Gastrocnemius medialis (tissue), 4 donors: Measurements from ENCODE around the gene BNC2.

Experiments used
- POLR2A ChIP-seq, 2 donors: fragments of 450-650 bp; IDR thresholded peaks; one replicate each; pipeline ENCODE4 v1.6.1; 2017; ENCODE audit warnings: antibody characterized with exemption in 2 of 2, mild to moderate bottlenecking in 2 of 2, moderate library complexity in 2 of 2
- TF ChIP-seq, protein P1 (sequence below), 5 experiments: fragments of 450-650 bp in 3 of 5; fragments of 200-600 bp in 2 of 5; sonication (generic) in 2 of 5; IDR thresholded peaks in 4 of 5; conservative IDR thresholded peaks in 1 of 5; 1 replicate in 4 of 5; 2 replicates in 1 of 5; pipeline ENCODE4 v1.5.1; 2016 to 2019; ENCODE audit warnings: antibody characterized with exemption in 5 of 5, mild to moderate bottlenecking in 3 of 5, moderate library complexity in 3 of 5

GRCh38 chr9:16806674-16807073 lies 63.8 kb downstream of the BNC2 start:
- TF ChIP-seq, protein P1, sequence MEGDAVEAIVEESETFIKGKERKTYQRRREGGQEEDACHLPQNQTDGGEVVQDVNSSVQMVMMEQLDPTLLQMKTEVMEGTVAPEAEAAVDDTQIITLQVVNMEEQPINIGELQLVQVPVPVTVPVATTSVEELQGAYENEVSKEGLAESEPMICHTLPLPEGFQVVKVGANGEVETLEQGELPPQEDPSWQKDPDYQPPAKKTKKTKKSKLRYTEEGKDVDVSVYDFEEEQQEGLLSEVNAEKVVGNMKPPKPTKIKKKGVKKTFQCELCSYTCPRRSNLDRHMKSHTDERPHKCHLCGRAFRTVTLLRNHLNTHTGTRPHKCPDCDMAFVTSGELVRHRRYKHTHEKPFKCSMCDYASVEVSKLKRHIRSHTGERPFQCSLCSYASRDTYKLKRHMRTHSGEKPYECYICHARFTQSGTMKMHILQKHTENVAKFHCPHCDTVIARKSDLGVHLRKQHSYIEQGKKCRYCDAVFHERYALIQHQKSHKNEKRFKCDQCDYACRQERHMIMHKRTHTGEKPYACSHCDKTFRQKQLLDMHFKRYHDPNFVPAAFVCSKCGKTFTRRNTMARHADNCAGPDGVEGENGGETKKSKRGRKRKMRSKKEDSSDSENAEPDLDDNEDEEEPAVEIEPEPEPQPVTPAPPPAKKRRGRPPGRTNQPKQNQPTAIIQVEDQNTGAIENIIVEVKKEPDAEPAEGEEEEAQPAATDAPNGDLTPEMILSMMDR (IDR thresholded peaks at IDR 0.05 in 4 of 5, conservative IDR thresholded peaks at IDR 0.05 in 1 of 5), result no peak
- no peak for TF ChIP-seq POLR2A (IDR thresholded peaks at IDR 0.05)
